SH-SY5Y (cell line): ENCODE data around the gene YWHAE.

Source experiments
- GATA2 ChIP-seq: IDR thresholded peaks from 2 replicates; pipeline ENCODE4 v1.6.1; 2011; ENCODE audit warnings: mild to moderate bottlenecking, low read depth, low read length
- GATA3 ChIP-seq: IDR thresholded peaks from 2 replicates; pipeline ENCODE4 v1.6.1; 2011; ENCODE audit warnings: low read depth, mild to moderate bottlenecking, low read length, moderate library complexity

DNA sequence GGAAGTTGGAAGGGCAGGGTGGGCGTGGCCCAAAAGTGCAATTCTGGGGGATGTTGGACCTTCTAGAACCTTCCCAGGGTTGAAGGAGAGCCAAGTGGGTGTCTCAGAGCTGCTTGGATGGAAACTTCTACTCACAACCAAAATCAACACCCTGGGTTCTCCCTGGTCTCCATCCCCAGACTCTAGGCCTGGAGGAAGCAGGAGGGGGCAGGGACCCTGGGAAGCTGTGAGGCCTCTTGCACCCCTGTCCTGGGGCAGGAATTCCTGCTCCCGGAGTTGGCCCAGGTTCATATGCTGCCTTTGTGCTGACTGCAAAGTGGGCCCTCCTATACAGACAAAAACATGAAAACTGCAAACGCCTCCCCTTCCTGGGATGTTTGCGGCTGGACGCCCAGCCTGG, 95.5 kb downstream of the YWHAE start:
- TF ChIP-seq GATA2 (no peak), GATA3 (no peak)
